Activated T-helper 2 cell treated with anti-CD3 and anti-CD28 coated beads, Interferon-gamma antibody, Interleukin-2, Interleukin-4, amounts not matched to agents 10 μg/mL and 5 μg/mL and 100 μg/mL, durations not matched to agents 14 hours and 24 hours and 36 hours (primary cell): ENCODE results near the gene CSNK2B. TPM values are rescaled to one million over a fixed set of nuclear protein-coding genes. Genes with fewer than 3 reads are reported as not detected.

Experiments
- total RNA-seq: library from RNA; stranded (reverse); gene quantifications from 2 replicates; pipeline ENCODE4 v1.2.3, GENCODE V29; 2022

CSNK2B gene
- total RNA-seq, 1 donor from 2014 or later = 279 TPM

Other genes starting within 250 kb of the CSNK2B start
- gene MICB, start 167.9 kb upstream of the CSNK2B start, total RNA-seq = 30.6 and 31.5 TPM in 2 replicates
- not detected in 2 replicates for gene MCCD1, start 137.1 kb upstream of the CSNK2B start, total RNA-seq
- 579 and 583 TPM in 2 replicates for gene DDX39B, start 124.1 kb upstream of the CSNK2B start, total RNA-seq
- gene ATP6V1G2, start 119.5 kb upstream of the CSNK2B start, total RNA-seq = 0.69 and 0.82 TPM in 2 replicates
- 15.7 and 17.6 TPM in 2 replicates for gene NFKBIL1, start 118.5 kb upstream of the CSNK2B start, total RNA-seq
- 293 and 308 TPM in 2 replicates for gene LTA, start 93.8 kb upstream of the CSNK2B start, total RNA-seq
- 94.4 and 96.8 TPM in 2 replicates for gene TNF, start 90.5 kb upstream of the CSNK2B start, total RNA-seq
- gene LTB, start 83.7 kb upstream of the CSNK2B start, total RNA-seq = 16.3 and 16.6 TPM in 2 replicates
- 10.2 and 14.6 TPM in 2 replicates for gene LST1, start 79.8 kb upstream of the CSNK2B start, total RNA-seq
- 8.0 and 9.3 TPM in 2 replicates for gene NCR3, start 73.1 kb upstream of the CSNK2B start, total RNA-seq
- 71.8 and 78.2 TPM in 2 replicates for gene AIF1, start 50.8 kb upstream of the CSNK2B start, total RNA-seq
- 298 and 304 TPM in 2 replicates for gene PRRC2A, start 45.4 kb upstream of the CSNK2B start, total RNA-seq
- gene BAG6, start 13.4 kb upstream of the CSNK2B start, total RNA-seq = 330 and 335 TPM in 2 replicates
- 2.3 and 2.4 TPM in 2 replicates for gene APOM, start 10.2 kb upstream of the CSNK2B start, total RNA-seq
- gene C6orf47, start 5.3 kb upstream of the CSNK2B start, total RNA-seq = 18.1 and 19.3 TPM in 2 replicates
- gene GPANK1, start 1.1 kb upstream of the CSNK2B start, total RNA-seq = 31.5 and 34.7 TPM in 2 replicates
- 31.0 and 32.1 TPM in 2 replicates for gene LY6G5B, start 3.9 kb downstream of the CSNK2B start, total RNA-seq
- 4.6 and 4.8 TPM in 2 replicates for gene LY6G5C, start 15.0 kb downstream of the CSNK2B start, total RNA-seq
- 51.4 and 52.7 TPM in 2 replicates for gene ABHD16A, start 37.2 kb downstream of the CSNK2B start, total RNA-seq
- gene LY6G6F, start 40.8 kb downstream of the CSNK2B start, total RNA-seq = not detected in 2 replicates
- gene LY6G6D, start 49.3 kb downstream of the CSNK2B start, total RNA-seq = not detected in 2 replicates
- not detected in 2 replicates for gene LY6G6C, start 55.7 kb downstream of the CSNK2B start, total RNA-seq
- gene MPIG6B, start 57.3 kb downstream of the CSNK2B start, total RNA-seq = not detected in 2 replicates
- 5.8 and 7.7 TPM in 2 replicates for gene DDAH2, start 63.2 kb downstream of the CSNK2B start, total RNA-seq
- 412 and 423 TPM in 2 replicates for gene CLIC1, start 70.5 kb downstream of the CSNK2B start, total RNA-seq
- gene MSH5, start 73.9 kb downstream of the CSNK2B start, total RNA-seq = 82.8 and 93.3 TPM in 2 replicates
- gene SAPCD1, start 96.6 kb downstream of the CSNK2B start, total RNA-seq = 16.4 and 18.9 TPM in 2 replicates
- 5.6 and 5.9 TPM in 2 replicates for gene VWA7, start 111.2 kb downstream of the CSNK2B start, total RNA-seq
- 166 and 176 TPM in 2 replicates for gene VARS1, start 129.7 kb downstream of the CSNK2B start, total RNA-seq
- gene LSM2, start 140.9 kb downstream of the CSNK2B start, total RNA-seq = 130 TPM in 2 replicates
- gene HSPA1L, start 149.2 kb downstream of the CSNK2B start, total RNA-seq = 2.1 and 2.4 TPM in 2 replicates
- gene HSPA1A, start 149.5 kb downstream of the CSNK2B start, total RNA-seq = 112 and 118 TPM in 2 replicates
- gene HSPA1B, start 161.7 kb downstream of the CSNK2B start, total RNA-seq = 116 and 120 TPM in 2 replicates
- gene NEU1, start 196.7 kb downstream of the CSNK2B start, total RNA-seq = 21.3 and 21.6 TPM in 2 replicates
- gene SLC44A4, start 212.9 kb downstream of the CSNK2B start, total RNA-seq = 0.18 TPM in 1 of 2 replicates, not detected in the other
- gene EHMT2, start 231.6 kb downstream of the CSNK2B start, total RNA-seq = 76.3 and 76.5 TPM in 2 replicates
- 4.8 and 4.9 TPM in 2 replicates for gene ZBTB12, start 236.0 kb downstream of the CSNK2B start, total RNA-seq